SK-N-SH (cell line): ENCODE results near the gene ZMPSTE24. TPM values are rescaled to one million over a fixed set of nuclear protein-coding genes. Genes with fewer than 3 reads are reported as not detected.
A peak's percentile ranks its signal among the peaks of the same experiment; 100 is the strongest.

Experiments used
- CTCF ChIA-PET: fragments of 300-600, 350-600 bp; formaldehyde crosslinking; extraction: SDS; loops from one replicate; lab custom pipeline; 2021; lab: Yijun Ruan, JAX
- POLR2A ChIA-PET: fragments of 350-600 bp; sonication (Branson Sonifier 250); formaldehyde crosslinking; extraction: SDS; loops from one replicate; lab custom pipeline; 2020; ENCODE audit warnings: antibody characterized with exemption, inconsistent platforms; lab: Yijun Ruan, JAX
- DNase-seq: peaks from one replicate; pipeline ENCODE4 v3.0.0; 2012
- H2AFZ ChIP-seq: fragments of 200-600 bp; sonication (generic); 2 replicates; pipeline ENCODE4 v1.8.1; 2016; ENCODE audit warnings: antibody characterized with exemption, mild to moderate bottlenecking, low read depth
- H3F3A ChIP-seq: fragments of 200-600 bp; sonication (generic); replicated peaks from 2 replicates; pipeline ENCODE3; 2016; ENCODE audit warnings: antibody characterized with exemption, mild to moderate bottlenecking; ENCODE audit not compliant: insufficient read depth
- H3K27ac ChIP-seq, 2 experiments: fragments of 200-500 bp in 1 of 2; fragments of 200-600 bp in 1 of 2; sonication (Bioruptor generic) in 1 of 2; sonication (generic), shearing (Covaris generic) in 1 of 2; 2 replicates each; pipeline versions ENCODE4 v1.5.1 to v1.6.1; 2014 to 2016; ENCODE audit warnings: low read depth in 2 of 2, inconsistent platforms in 1 of 2, low read length in 1 of 2, mild to moderate bottlenecking in 1 of 2, mixed read lengths in 1 of 2
- H3K27me3 ChIP-seq: fragments of 200-600 bp; sonication (generic), shearing (Covaris generic); 2 replicates; pipeline ENCODE4 v1.6.1; 2016; ENCODE audit warnings: mixed run types; ENCODE audit not compliant: insufficient read depth
- H3K36me3 ChIP-seq, 2 experiments: fragments of 200-500 bp in 1 of 2; fragments of 200-600 bp in 1 of 2; sonication (Bioruptor generic) in 1 of 2; sonication (generic) in 1 of 2; replicated peaks in 1 of 2; 2 replicates each; pipeline versions ENCODE3 to v1.5.1; 2014 to 2016; ENCODE audit warnings: low read length in 1 of 2, mild to moderate bottlenecking in 1 of 2; ENCODE audit not compliant: insufficient read depth in 2 of 2, control insufficient read depth in 1 of 2
- H3K4me1 ChIP-seq, 2 experiments: fragments of 200-500 bp in 1 of 2; fragments of 200-600 bp in 1 of 2; sonication (Bioruptor generic) in 1 of 2; sonication (generic), shearing (Covaris generic) in 1 of 2; 2 replicates each; pipeline versions ENCODE4 v1.5.1 to v1.6.1; 2014 to 2016; ENCODE audit warnings: low read depth in 1 of 2, low read length in 1 of 2, mixed run types in 1 of 2; ENCODE audit not compliant: insufficient read depth in 2 of 2, control insufficient read depth in 1 of 2
- H3K4me2 ChIP-seq: fragments of 200-600 bp; sonication (generic), shearing (Covaris generic); 2 replicates; pipeline ENCODE4 v1.6.1; 2017; ENCODE audit warnings: mixed run types
- H3K4me3 ChIP-seq, 2 experiments: fragments of 200-500 bp in 1 of 2; fragments of 200-600 bp in 1 of 2; sonication (Bioruptor generic) in 1 of 2; sonication (generic), shearing (Covaris generic) in 1 of 2; 2 replicates each; pipeline versions ENCODE4 v1.5.1 to v1.8.1; 2014 to 2016; ENCODE audit warnings: low read depth in 2 of 2, inconsistent platforms in 1 of 2, low read length in 1 of 2, mild to moderate bottlenecking in 1 of 2, mixed read lengths in 1 of 2, moderate library complexity in 1 of 2
- H3K79me2 ChIP-seq: fragments of 200-600 bp; sonication (generic); 2 replicates; pipeline ENCODE4 v1.8.1; 2017; ENCODE audit warnings: mild to moderate bottlenecking; ENCODE audit not compliant: insufficient read depth
- H3K9ac ChIP-seq: fragments of 200-600 bp; sonication (generic); 2 replicates; pipeline ENCODE4 v1.6.1; 2017; ENCODE audit warnings: mixed run types
- H3K9me2 ChIP-seq: fragments of 200-600 bp; sonication (generic); 2 replicates; pipeline ENCODE4 v1.6.1; 2017; ENCODE audit warnings: mixed run types
- H3K9me3 ChIP-seq: fragments of 200-600 bp; sonication (generic); 2 replicates; pipeline ENCODE4 v1.6.1; 2017; ENCODE audit warnings: mixed run types, mild to moderate bottlenecking, moderate library complexity
- H4K20me1 ChIP-seq: fragments of 200-600 bp; sonication (generic); 2 replicates; pipeline ENCODE4 v1.6.1; 2017; ENCODE audit warnings: mild to moderate bottlenecking, mixed run types; ENCODE audit not compliant: insufficient read depth
- ELF1 ChIP-seq: IDR thresholded peaks from 2 replicates; pipeline ENCODE4 v1.4.0; 2012
- EP300 ChIP-seq, 2 experiments: IDR thresholded peaks; 2 replicates each; pipeline versions ENCODE4 v1.4.0 to v1.6.1; 2012; ENCODE audit warnings: borderline replicate concordance in 1 of 2, low read depth in 1 of 2, low read length in 1 of 2
- FOSL2 ChIP-seq: IDR thresholded peaks from 2 replicates; pipeline ENCODE4 v1.4.0; 2012; ENCODE audit warnings: low read depth, mild to moderate bottlenecking, moderate library complexity, borderline replicate concordance
- FOXJ3 ChIP-seq: sonication (generic); formaldehyde crosslinking; IDR thresholded peaks from 2 replicates; pipeline ENCODE4 v1.5.1; 2020; ENCODE audit warnings: mild to moderate bottlenecking, missing genetic modification reagents
- GATA2 ChIP-seq: sonication (generic); formaldehyde crosslinking; IDR thresholded peaks from 2 replicates; pipeline ENCODE4 v1.5.0; 2020; ENCODE audit warnings: mild to moderate bottlenecking, missing genetic modification reagents
- MXI1 ChIP-seq: IDR thresholded peaks from 2 replicates; pipeline ENCODE4 v1.6.1; 2012; ENCODE audit warnings: mild to moderate bottlenecking, low read depth, low read length, improper control_type of control experiment
- NFIC ChIP-seq: IDR thresholded peaks from 2 replicates; pipeline ENCODE4 v1.4.0; 2012; ENCODE audit warnings: borderline replicate concordance
- NRF1 ChIP-seq: IDR thresholded peaks from 2 replicates; pipeline ENCODE4 v1.6.1; 2012; ENCODE audit warnings: low read depth, mild to moderate bottlenecking, low read length
- RFX5 ChIP-seq: IDR thresholded peaks from 2 replicates; pipeline ENCODE4 v1.6.1; 2012; ENCODE audit warnings: mild to moderate bottlenecking, improper control_type of control experiment, low read length
- RXRA ChIP-seq: IDR thresholded peaks from 2 replicates; pipeline ENCODE4 v1.4.0; 2012; ENCODE audit warnings: low read depth, mild to moderate bottlenecking, borderline replicate concordance
- TCF12 ChIP-seq: IDR thresholded peaks from 2 replicates; pipeline ENCODE4 v1.4.0; 2012
- WGBS: methylation state at CpG from one replicate; pipeline ENCODE4 v1.1.6; 2017; ENCODE audit warnings: low lambda C conversion rate; 5-methylcytosine and 5-hydroxymethylcytosine counted together
- polyA plus RNA-seq, 3 experiments: library from polyadenylated mRNA; depleted of rRNA; stranded (reverse); fragments of >200 nt; gene quantifications; 2 replicates each; pipeline ENCODE4 v1.2.3, GENCODE V29; 2012
- TF ChIP-seq, protein P1 (sequence below): fragments of 150-350 bp; IDR thresholded peaks from 2 replicates; pipeline ENCODE4 v1.6.1; 2016; ENCODE audit warnings: mild to moderate bottlenecking, low read depth, low read length
- TF ChIP-seq, protein P2 (sequence below): IDR thresholded peaks from 2 replicates; pipeline ENCODE4 v1.6.1; 2012; ENCODE audit warnings: mild to moderate bottlenecking, low read depth, low read length, moderate library complexity

ZMPSTE24 gene
- polyA plus RNA-seq, 1 of the 3 experiments (the other 2 are of a cell fraction): 13.7 TPM

DNA sequence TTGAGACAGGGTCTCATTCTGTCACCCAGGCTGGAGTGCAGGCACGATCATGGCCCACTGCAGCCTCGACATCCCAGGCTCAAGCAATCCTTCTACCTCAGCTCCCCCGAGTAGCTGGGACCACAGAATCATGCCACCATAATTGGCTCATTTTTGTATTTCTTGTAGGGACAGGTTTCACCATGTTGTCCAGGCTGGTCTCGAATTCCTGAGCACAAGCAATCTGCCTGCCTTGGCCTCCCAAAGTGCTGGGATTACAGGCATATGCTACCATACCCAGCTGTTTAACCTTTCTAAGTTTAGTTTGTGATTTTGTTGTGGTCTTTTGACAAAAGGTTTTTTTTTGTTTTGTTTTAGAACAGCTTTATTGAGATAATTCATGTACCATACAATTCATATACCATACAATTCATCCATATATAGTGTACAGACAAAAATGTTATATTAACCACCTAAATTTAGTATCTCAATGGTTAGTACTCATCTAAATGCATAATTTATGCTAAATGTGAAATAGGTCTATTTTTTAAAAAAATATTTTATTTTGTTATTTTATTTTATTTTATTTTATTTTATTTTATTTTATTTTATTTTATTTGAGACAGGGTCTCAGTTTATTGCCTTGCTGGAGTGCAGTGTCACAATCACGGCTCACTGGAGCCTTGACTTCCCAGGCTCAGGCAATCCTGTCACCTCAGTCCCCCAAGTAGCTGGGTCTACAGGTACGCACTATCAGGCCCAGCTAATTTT is 8.9 kb downstream of the ZMPSTE24 start:
- Histone ChIP-seq H2AFZ (no peak overlapping the region), H3K36me3 (peaks cover 58 to 62% of the 10 kb centered on the region in 2 experiments), H3K27ac (peak overlapping the region in 1 of 2 experiments; percentile 99; a peak in 2 of 4 replicates), H4K20me1 (0 out of 2 replicates have a peak, but pooled peaks cover 4% of the 10 kb centered on the region), H3K4me3 (no peak overlapping the region), H3K9me3 (no peaks in the 10 kb centered on the region), H3K27me3 (no peaks in the 10 kb centered on the region), H3K4me1 (no peaks in the 10 kb centered on the region; a peak in 2 of 4 replicates), H3F3A (peaks cover 28% of the 10 kb centered on the region), H3K9me2 (no peaks in the 10 kb centered on the region), H3K9ac (no peak overlapping the region), H3K79me2 (peaks cover 54% of the 10 kb centered on the region), H3K4me2 (0 out of 2 replicates have a peak overlapping the region, but pooled peaks have one; percentile 43)
- CTCF ChIA-PET: interaction anchor here (1.2 to 1.4 kb wide), 3 partner anchors 72 to 123 kb away, joined by 3 read pairs; no protein-coding TSS in a partner anchor
- WGBS: 99% methylated on average over 6 of the region's 6 CpGs
- POLR2A ChIA-PET: no interaction called here
- no peak for DNase-seq
- no peak for TF ChIP-seq EP300 (IDR thresholded peaks at IDR 0.05; ENCODE audit: borderline replicate concordance in 1 of 2, low read depth in 1 of 2, low read length in 1 of 2)
- no peak for TF ChIP-seq MXI1
- no peak for TF ChIP-seq ELF1
- TF ChIP-seq RFX5: no peak
- TF ChIP-seq GATA2 (CRISPR knock-in tag): no peak
- no peak for TF ChIP-seq FOXJ3
- TF ChIP-seq FOSL2: no peak
- TF ChIP-seq, protein P1, sequence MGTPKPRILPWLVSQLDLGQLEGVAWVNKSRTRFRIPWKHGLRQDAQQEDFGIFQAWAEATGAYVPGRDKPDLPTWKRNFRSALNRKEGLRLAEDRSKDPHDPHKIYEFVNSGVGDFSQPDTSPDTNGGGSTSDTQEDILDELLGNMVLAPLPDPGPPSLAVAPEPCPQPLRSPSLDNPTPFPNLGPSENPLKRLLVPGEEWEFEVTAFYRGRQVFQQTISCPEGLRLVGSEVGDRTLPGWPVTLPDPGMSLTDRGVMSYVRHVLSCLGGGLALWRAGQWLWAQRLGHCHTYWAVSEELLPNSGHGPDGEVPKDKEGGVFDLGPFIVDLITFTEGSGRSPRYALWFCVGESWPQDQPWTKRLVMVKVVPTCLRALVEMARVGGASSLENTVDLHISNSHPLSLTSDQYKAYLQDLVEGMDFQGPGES: no peak
- TF ChIP-seq RXRA: no peak
- no peak for TF ChIP-seq NFIC
- TF ChIP-seq, protein P2, sequence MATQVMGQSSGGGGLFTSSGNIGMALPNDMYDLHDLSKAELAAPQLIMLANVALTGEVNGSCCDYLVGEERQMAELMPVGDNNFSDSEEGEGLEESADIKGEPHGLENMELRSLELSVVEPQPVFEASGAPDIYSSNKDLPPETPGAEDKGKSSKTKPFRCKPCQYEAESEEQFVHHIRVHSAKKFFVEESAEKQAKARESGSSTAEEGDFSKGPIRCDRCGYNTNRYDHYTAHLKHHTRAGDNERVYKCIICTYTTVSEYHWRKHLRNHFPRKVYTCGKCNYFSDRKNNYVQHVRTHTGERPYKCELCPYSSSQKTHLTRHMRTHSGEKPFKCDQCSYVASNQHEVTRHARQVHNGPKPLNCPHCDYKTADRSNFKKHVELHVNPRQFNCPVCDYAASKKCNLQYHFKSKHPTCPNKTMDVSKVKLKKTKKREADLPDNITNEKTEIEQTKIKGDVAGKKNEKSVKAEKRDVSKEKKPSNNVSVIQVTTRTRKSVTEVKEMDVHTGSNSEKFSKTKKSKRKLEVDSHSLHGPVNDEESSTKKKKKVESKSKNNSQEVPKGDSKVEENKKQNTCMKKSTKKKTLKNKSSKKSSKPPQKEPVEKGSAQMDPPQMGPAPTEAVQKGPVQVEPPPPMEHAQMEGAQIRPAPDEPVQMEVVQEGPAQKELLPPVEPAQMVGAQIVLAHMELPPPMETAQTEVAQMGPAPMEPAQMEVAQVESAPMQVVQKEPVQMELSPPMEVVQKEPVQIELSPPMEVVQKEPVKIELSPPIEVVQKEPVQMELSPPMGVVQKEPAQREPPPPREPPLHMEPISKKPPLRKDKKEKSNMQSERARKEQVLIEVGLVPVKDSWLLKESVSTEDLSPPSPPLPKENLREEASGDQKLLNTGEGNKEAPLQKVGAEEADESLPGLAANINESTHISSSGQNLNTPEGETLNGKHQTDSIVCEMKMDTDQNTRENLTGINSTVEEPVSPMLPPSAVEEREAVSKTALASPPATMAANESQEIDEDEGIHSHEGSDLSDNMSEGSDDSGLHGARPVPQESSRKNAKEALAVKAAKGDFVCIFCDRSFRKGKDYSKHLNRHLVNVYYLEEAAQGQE: no peak
- no peak for TF ChIP-seq TCF12
- TF ChIP-seq NRF1: no peak
